ENCODE measurements around the gene PDCD1LG2. TPM values are rescaled to one million over a fixed set of nuclear protein-coding genes. Genes with fewer than 3 reads are reported as not detected.
"Not testable (repeated sequence)": the region's sequence is repeated elsewhere in the genome, so short reads cannot be mapped to it uniquely, and the experiment has no call there.

PDCD1LG2 gene
- total RNA-seq, 2 experiments from 2014 or later, result 0.13 to 0.14 TPM

DNA sequence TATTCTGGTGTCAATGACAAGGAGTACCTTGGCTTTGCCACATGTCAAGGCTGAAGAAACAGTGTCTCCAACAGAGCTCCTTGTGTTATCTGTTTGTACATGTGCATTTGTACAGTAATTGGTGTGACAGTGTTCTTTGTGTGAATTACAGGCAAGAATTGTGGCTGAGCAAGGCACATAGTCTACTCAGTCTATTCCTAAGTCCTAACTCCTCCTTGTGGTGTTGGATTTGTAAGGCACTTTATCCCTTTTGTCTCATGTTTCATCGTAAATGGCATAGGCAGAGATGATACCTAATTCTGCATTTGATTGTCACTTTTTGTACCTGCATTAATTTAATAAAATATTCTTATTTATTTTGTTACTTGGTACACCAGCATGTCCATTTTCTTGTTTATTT, 40.2 kb upstream of the PDCD1LG2 start:
- TF ChIP-seq, protein P1, sequence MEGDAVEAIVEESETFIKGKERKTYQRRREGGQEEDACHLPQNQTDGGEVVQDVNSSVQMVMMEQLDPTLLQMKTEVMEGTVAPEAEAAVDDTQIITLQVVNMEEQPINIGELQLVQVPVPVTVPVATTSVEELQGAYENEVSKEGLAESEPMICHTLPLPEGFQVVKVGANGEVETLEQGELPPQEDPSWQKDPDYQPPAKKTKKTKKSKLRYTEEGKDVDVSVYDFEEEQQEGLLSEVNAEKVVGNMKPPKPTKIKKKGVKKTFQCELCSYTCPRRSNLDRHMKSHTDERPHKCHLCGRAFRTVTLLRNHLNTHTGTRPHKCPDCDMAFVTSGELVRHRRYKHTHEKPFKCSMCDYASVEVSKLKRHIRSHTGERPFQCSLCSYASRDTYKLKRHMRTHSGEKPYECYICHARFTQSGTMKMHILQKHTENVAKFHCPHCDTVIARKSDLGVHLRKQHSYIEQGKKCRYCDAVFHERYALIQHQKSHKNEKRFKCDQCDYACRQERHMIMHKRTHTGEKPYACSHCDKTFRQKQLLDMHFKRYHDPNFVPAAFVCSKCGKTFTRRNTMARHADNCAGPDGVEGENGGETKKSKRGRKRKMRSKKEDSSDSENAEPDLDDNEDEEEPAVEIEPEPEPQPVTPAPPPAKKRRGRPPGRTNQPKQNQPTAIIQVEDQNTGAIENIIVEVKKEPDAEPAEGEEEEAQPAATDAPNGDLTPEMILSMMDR (IDR thresholded peaks at IDR 0.05), result no peak
- no peaks in the 10 kb centered on the region for H3K9me3 Mint-ChIP-seq
- peaks cover 11% of the 10 kb centered on the region for H3K4me1 Mint-ChIP-seq (ENCODE audit: low read depth)
- H3K36me3 Mint-ChIP-seq (ENCODE audit: low read depth), result peaks cover 37% of the 10 kb centered on the region
- ChIA-PET CTCF (interaction anchor here (1.5 kb wide), 1 partner anchor 118 kb away, joined by 3 read pairs; no protein-coding TSS in a partner anchor), POLR2A (no interaction called here)
- no peak overlapping the region for H3K4me3 Mint-ChIP-seq
- no peaks in the 10 kb centered on the region for H3K27me3 Mint-ChIP-seq
- no peak overlapping the region for H3K27ac Mint-ChIP-seq
- DNase-seq (no peak), ATAC-seq (no peak)
- intact Hi-C loops (cut with micrococcal nuclease), result no loop called here

DNA sequence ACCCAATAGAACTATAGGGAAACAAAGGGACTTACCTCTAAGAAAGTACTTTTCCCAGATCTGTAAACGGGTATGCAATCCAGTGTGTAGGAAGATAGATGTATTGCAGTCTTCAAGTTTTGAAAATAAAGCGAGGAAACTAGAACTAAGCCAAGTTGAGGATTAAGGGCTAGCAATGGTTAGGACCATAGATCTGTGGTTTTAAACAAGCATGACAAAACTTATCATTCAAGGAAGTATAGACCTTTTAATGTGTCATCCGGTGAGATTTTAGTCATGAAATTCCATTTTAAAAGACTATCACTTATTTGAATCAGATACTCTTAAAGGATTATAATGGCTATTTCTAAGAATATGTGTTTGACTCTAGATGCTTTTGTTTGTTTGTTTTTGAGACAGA, 39.5 kb upstream of the PDCD1LG2 start:
- Mint-ChIP-seq H3K4me1 (ENCODE audit: low read depth) (peaks cover 11% of the 10 kb centered on the region), H3K4me3 (no peak overlapping the region), H3K9me3 (no peaks in the 10 kb centered on the region), H3K27me3 (no peaks in the 10 kb centered on the region), H3K27ac (no peak overlapping the region), H3K36me3 (ENCODE audit: low read depth) (peaks cover 32% of the 10 kb centered on the region)
- ATAC-seq (peak; percentile 47), DNase-seq (no peak)
- intact Hi-C loops (cut with micrococcal nuclease), result no loop called here
- TF ChIP-seq, protein P1 (IDR thresholded peaks at IDR 0.05), result no peak
- CTCF ChIA-PET, result no interaction called here
- POLR2A ChIA-PET, result no interaction called here

DNA sequence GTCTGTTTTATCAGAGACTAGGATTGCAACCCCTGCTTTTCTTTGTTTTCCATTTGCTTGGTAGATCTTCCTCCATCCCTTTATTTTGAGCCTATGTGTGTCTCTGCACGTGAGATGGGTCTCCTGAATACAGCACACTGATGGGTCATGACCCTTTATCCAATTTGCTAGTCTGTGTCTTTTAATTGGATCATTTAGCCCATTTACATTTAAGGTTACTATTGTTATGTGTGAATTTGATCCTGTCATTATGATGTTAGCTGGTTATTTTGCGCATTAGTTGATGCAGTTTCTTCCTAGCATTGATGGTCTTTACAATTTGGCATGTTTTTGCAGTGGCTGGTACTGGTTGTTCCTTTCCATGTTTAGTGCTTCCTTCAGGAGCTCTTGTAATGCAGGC, 34.7 kb upstream of the PDCD1LG2 start:
- peaks cover 21% of the 10 kb centered on the region for H3K4me1 Mint-ChIP-seq (ENCODE audit: low read depth)
- DNase-seq; intact Hi-C loops (cut with micrococcal nuclease); H3K4me3 Mint-ChIP-seq; H3K27me3 Mint-ChIP-seq; H3K27ac Mint-ChIP-seq; POLR2A ChIA-PET; CTCF ChIA-PET; H3K9me3 Mint-ChIP-seq; ATAC-seq: not testable (repeated sequence)
- peaks cover 11% of the 10 kb centered on the region for H3K36me3 Mint-ChIP-seq (ENCODE audit: low read depth)

DNA sequence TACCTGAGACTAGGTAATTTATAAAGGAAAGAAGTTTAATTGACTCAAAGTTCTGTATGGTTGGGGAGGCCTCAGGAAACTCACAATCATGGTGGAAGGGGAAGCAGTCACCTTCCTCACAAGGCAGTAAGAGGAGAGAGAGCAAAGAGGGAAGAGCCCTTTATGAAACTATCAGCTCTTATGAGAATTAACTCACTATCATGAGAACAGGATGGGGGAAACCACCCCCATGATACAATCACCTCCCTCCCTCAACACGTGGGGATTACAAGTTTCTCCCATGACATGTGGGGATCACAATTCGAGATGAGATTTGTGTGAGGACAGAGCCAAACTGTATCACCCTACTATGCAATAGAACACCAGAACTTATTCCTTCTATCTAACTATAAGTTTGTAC, 32.1 kb upstream of the PDCD1LG2 start:
- Mint-ChIP-seq H3K4me1 (ENCODE audit: low read depth) (peaks cover 18% of the 10 kb centered on the region), H3K36me3 (ENCODE audit: low read depth) (peaks cover 8% of the 10 kb centered on the region), H3K27ac (no peak overlapping the region), H3K4me3 (no peak overlapping the region), H3K27me3 (no peaks in the 10 kb centered on the region), H3K9me3 (peaks cover 9% of the 10 kb centered on the region)
- TF ChIP-seq, protein P1 (IDR thresholded peaks at IDR 0.05), result no peak
- intact Hi-C loops (cut with micrococcal nuclease), result no loop called here
- POLR2A ChIA-PET, result no interaction called here
- CTCF ChIA-PET, result interaction anchor here (1.6 kb wide), 1 partner anchor 28 kb away, joined by 3 read pairs; the partner anchor contains the start of gene CD274
- ATAC-seq, result peak; percentile 71
- peak; percentile 53 for DNase-seq

DNA sequence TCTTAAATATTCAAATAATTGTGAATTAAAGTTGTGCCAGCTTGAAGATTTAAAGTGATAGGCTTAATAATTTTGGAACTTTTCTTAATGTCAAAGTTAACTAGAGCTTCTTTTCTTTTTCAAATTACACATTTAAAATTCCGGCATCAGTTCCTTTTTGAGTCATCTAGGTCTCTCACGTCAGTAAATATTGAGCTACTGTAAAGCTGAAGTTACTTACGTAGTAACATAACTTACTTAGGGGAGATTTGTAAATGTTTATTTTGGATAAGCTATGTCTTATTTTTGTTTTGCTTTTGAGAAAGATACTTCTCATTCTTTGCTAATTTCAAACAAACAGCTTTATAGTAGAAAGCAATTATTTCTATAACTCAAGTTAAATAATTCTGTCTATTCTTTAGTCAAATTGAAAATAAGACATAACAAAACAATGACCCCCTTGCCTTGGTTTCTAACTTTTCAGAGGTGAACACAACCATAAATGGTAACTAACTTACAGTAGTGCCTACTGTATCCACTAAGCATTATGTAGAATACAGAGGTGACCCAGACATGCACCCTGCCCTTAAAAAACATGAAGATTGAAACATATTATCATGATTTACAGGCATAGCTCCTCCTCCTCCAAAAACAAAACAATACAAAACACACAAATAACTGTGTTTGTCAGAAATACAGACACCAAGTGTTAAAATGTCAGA, 30.2 kb upstream of the PDCD1LG2 start:
- Mint-ChIP-seq H3K4me1 (ENCODE audit: low read depth) (peaks cover 16% of the 10 kb centered on the region), H3K4me3 (no peak overlapping the region), H3K27me3 (no peaks in the 10 kb centered on the region), H3K9me3 (peaks cover 9% of the 10 kb centered on the region), H3K36me3 (ENCODE audit: low read depth) (peaks cover 8% of the 10 kb centered on the region), H3K27ac (no peak overlapping the region)
- ATAC-seq, result peak; percentile 30
- ChIA-PET CTCF (interaction anchor here (0.6 to 1.9 kb wide), 5 partner anchors 10 to 120 kb away, joined by 3 to 11 read pairs (median 3); no protein-coding TSS in a partner anchor), POLR2A (interaction anchor here (1.9 kb wide), 1 partner anchor 8 kb away, joined by 4 read pairs; no protein-coding TSS in a partner anchor)
- DNase-seq, result no peak
- intact Hi-C loops (cut with micrococcal nuclease), result no loop called here
- TF ChIP-seq, protein P1 (IDR thresholded peaks at IDR 0.05), result no peak

Measured in activated CD8-positive, alpha-beta T cell treated with anti-CD3 and anti-CD28 coated beads for 36 hours (primary cell).